SK-N-SH (cell line): ENCODE results near the gene AUTS2. TPM values are rescaled to one million over a fixed set of nuclear protein-coding genes. Genes with fewer than 3 reads are reported as not detected.

ENCODE experiments used
- CTCF ChIA-PET: fragments of 300-600, 350-600 bp; formaldehyde crosslinking; extraction: SDS; loops from one replicate; lab custom pipeline; 2021; lab: Yijun Ruan, JAX
- POLR2A ChIA-PET: fragments of 350-600 bp; sonication (Branson Sonifier 250); formaldehyde crosslinking; extraction: SDS; loops from one replicate; lab custom pipeline; 2020; ENCODE audit warnings: antibody characterized with exemption, inconsistent platforms; lab: Yijun Ruan, JAX
- DNase-seq: peaks from one replicate; pipeline ENCODE4 v3.0.0; 2012
- H2AFZ ChIP-seq: fragments of 200-600 bp; sonication (generic); 2 replicates; pipeline ENCODE4 v1.8.1; 2016; ENCODE audit warnings: antibody characterized with exemption, mild to moderate bottlenecking, low read depth
- H3F3A ChIP-seq: fragments of 200-600 bp; sonication (generic); replicated peaks from 2 replicates; pipeline ENCODE3; 2016; ENCODE audit warnings: antibody characterized with exemption, mild to moderate bottlenecking; ENCODE audit not compliant: insufficient read depth
- H3K27ac ChIP-seq, 2 experiments: fragments of 200-500 bp in 1 of 2; fragments of 200-600 bp in 1 of 2; sonication (Bioruptor generic) in 1 of 2; sonication (generic), shearing (Covaris generic) in 1 of 2; 2 replicates each; pipeline versions ENCODE4 v1.5.1 to v1.6.1; 2014 to 2016; ENCODE audit warnings: low read depth in 2 of 2, inconsistent platforms in 1 of 2, low read length in 1 of 2, mild to moderate bottlenecking in 1 of 2, mixed read lengths in 1 of 2
- H3K27me3 ChIP-seq: fragments of 200-600 bp; sonication (generic), shearing (Covaris generic); 2 replicates; pipeline ENCODE4 v1.6.1; 2016; ENCODE audit warnings: mixed run types; ENCODE audit not compliant: insufficient read depth
- H3K36me3 ChIP-seq, 2 experiments: fragments of 200-500 bp in 1 of 2; fragments of 200-600 bp in 1 of 2; sonication (Bioruptor generic) in 1 of 2; sonication (generic) in 1 of 2; replicated peaks in 1 of 2; 2 replicates each; pipeline versions ENCODE3 to v1.5.1; 2014 to 2016; ENCODE audit warnings: low read length in 1 of 2, mild to moderate bottlenecking in 1 of 2; ENCODE audit not compliant: insufficient read depth in 2 of 2, control insufficient read depth in 1 of 2
- H3K4me1 ChIP-seq, 2 experiments: fragments of 200-500 bp in 1 of 2; fragments of 200-600 bp in 1 of 2; sonication (Bioruptor generic) in 1 of 2; sonication (generic), shearing (Covaris generic) in 1 of 2; 2 replicates each; pipeline versions ENCODE4 v1.5.1 to v1.6.1; 2014 to 2016; ENCODE audit warnings: low read depth in 1 of 2, low read length in 1 of 2, mixed run types in 1 of 2; ENCODE audit not compliant: insufficient read depth in 2 of 2, control insufficient read depth in 1 of 2
- H3K4me2 ChIP-seq: fragments of 200-600 bp; sonication (generic), shearing (Covaris generic); 2 replicates; pipeline ENCODE4 v1.6.1; 2017; ENCODE audit warnings: mixed run types
- H3K4me3 ChIP-seq, 2 experiments: fragments of 200-500 bp in 1 of 2; fragments of 200-600 bp in 1 of 2; sonication (Bioruptor generic) in 1 of 2; sonication (generic), shearing (Covaris generic) in 1 of 2; 2 replicates each; pipeline versions ENCODE4 v1.5.1 to v1.8.1; 2014 to 2016; ENCODE audit warnings: low read depth in 2 of 2, inconsistent platforms in 1 of 2, low read length in 1 of 2, mild to moderate bottlenecking in 1 of 2, mixed read lengths in 1 of 2, moderate library complexity in 1 of 2
- H3K79me2 ChIP-seq: fragments of 200-600 bp; sonication (generic); 2 replicates; pipeline ENCODE4 v1.8.1; 2017; ENCODE audit warnings: mild to moderate bottlenecking; ENCODE audit not compliant: insufficient read depth
- H3K9ac ChIP-seq: fragments of 200-600 bp; sonication (generic); 2 replicates; pipeline ENCODE4 v1.6.1; 2017; ENCODE audit warnings: mixed run types
- H3K9me2 ChIP-seq: fragments of 200-600 bp; sonication (generic); 2 replicates; pipeline ENCODE4 v1.6.1; 2017; ENCODE audit warnings: mixed run types
- H3K9me3 ChIP-seq: fragments of 200-600 bp; sonication (generic); 2 replicates; pipeline ENCODE4 v1.6.1; 2017; ENCODE audit warnings: mixed run types, mild to moderate bottlenecking, moderate library complexity
- H4K20me1 ChIP-seq: fragments of 200-600 bp; sonication (generic); 2 replicates; pipeline ENCODE4 v1.6.1; 2017; ENCODE audit warnings: mild to moderate bottlenecking, mixed run types; ENCODE audit not compliant: insufficient read depth
- ELF1 ChIP-seq: IDR thresholded peaks from 2 replicates; pipeline ENCODE4 v1.4.0; 2012
- EP300 ChIP-seq, 2 experiments: IDR thresholded peaks; 2 replicates each; pipeline versions ENCODE4 v1.4.0 to v1.6.1; 2012; ENCODE audit warnings: borderline replicate concordance in 1 of 2, low read depth in 1 of 2, low read length in 1 of 2
- EZH2phosphoT487 ChIP-seq: fragments of 200-600 bp; sonication (generic); IDR thresholded peaks from 2 replicates; pipeline ENCODE4 v1.6.1; 2017; ENCODE audit warnings: low read depth, mixed run types, mild to moderate bottlenecking, antibody characterized with exemption, moderate library complexity, borderline replicate concordance
- FOSL2 ChIP-seq: IDR thresholded peaks from 2 replicates; pipeline ENCODE4 v1.4.0; 2012; ENCODE audit warnings: low read depth, mild to moderate bottlenecking, moderate library complexity, borderline replicate concordance
- FOXJ3 ChIP-seq: sonication (generic); formaldehyde crosslinking; IDR thresholded peaks from 2 replicates; pipeline ENCODE4 v1.5.1; 2020; ENCODE audit warnings: mild to moderate bottlenecking, missing genetic modification reagents
- FOXM1 ChIP-seq: IDR thresholded peaks from 2 replicates; pipeline ENCODE4 v1.4.0; 2012; ENCODE audit warnings: low read depth, mild to moderate bottlenecking
- IRF3 ChIP-seq: fragments of 150-350 bp; IDR thresholded peaks from 2 replicates; pipeline ENCODE4 v1.6.1; 2016; ENCODE audit warnings: mild to moderate bottlenecking, low read depth, low read length
- JUND ChIP-seq: IDR thresholded peaks from 2 replicates; pipeline ENCODE4 v1.4.0; 2012
- MAX ChIP-seq: IDR thresholded peaks from 2 replicates; pipeline ENCODE4 v1.4.0; 2012; ENCODE audit warnings: low read depth
- MXI1 ChIP-seq: IDR thresholded peaks from 2 replicates; pipeline ENCODE4 v1.6.1; 2012; ENCODE audit warnings: mild to moderate bottlenecking, low read depth, low read length, improper control_type of control experiment
- PBX3 ChIP-seq: IDR thresholded peaks from 2 replicates; pipeline ENCODE4; 2012
- TAF1 ChIP-seq: IDR thresholded peaks from 2 replicates; pipeline ENCODE4 v1.6.1; 2012; ENCODE audit warnings: low read depth, mild to moderate bottlenecking, low read length, moderate library complexity, borderline replicate concordance
- USF1 ChIP-seq: IDR thresholded peaks from 2 replicates; pipeline ENCODE4 v1.4.0; 2012; ENCODE audit warnings: low read depth, borderline replicate concordance
- ZBTB33 ChIP-seq: IDR thresholded peaks from 2 replicates; pipeline ENCODE4 v1.4.0; 2012; ENCODE audit warnings: low read depth, borderline replicate concordance
- WGBS: methylation state at CpG from one replicate; pipeline ENCODE4 v1.1.6; 2017; ENCODE audit warnings: low lambda C conversion rate; 5-methylcytosine and 5-hydroxymethylcytosine counted together
- polyA plus RNA-seq, 3 experiments: library from polyadenylated mRNA; depleted of rRNA; stranded (reverse); fragments of >200 nt; gene quantifications; 2 replicates each; pipeline ENCODE4 v1.2.3, GENCODE V29; 2012

The AUTS2 gene
- polyA plus RNA-seq, 1 of the 3 experiments (the other 2 are of a cell fraction), result 15.6 TPM

GRCh38 chr7:69717221-69717620, 118.9 kb downstream of the AUTS2 start:
- no peak overlapping the region for H3K9ac ChIP-seq
- H3K79me2 ChIP-seq, result peaks cover 13% of the 10 kb centered on the region; the same call in 1 of the 2 replicates
- no peaks in the 10 kb centered on the region for H3F3A ChIP-seq
- peaks cover 41% of the 10 kb centered on the region; the same call in 1 of the 2 replicates for H4K20me1 ChIP-seq
- POLR2A ChIA-PET, result no interaction called here
- H2AFZ ChIP-seq, result no peak overlapping the region
- H3K4me3 ChIP-seq, result no peak overlapping the region
- TF ChIP-seq FOXM1, result no peak
- TF ChIP-seq EZH2phosphoT487, result no peak
- no peak for TF ChIP-seq IRF3
- no peak for TF ChIP-seq ELF1
- TF ChIP-seq MAX, result no peak
- TF ChIP-seq USF1, result no peak
- TF ChIP-seq EP300 (IDR thresholded peaks at IDR 0.05; ENCODE audit: borderline replicate concordance in 1 of 2, low read depth in 1 of 2, low read length in 1 of 2), result no peak
- no peak for TF ChIP-seq MXI1
- no peak for TF ChIP-seq PBX3
- no peak for TF ChIP-seq ZBTB33
- TF ChIP-seq FOXJ3 (CRISPR knock-in tag), result no peak
- no peak for TF ChIP-seq FOSL2
- TF ChIP-seq TAF1, result no peak
- no peak for TF ChIP-seq JUND
- H3K4me1 ChIP-seq, result peaks cover 0 to 3% of the 10 kb centered on the region in 2 experiments; a peak in 1 of 4 replicates
- CTCF ChIA-PET, result interaction anchor here (0.7 to 1.0 kb wide), 2 partner anchors 26 to 238 kb away, joined by 3 read pairs; no protein-coding TSS in a partner anchor
- 75% methylated on average over 2 of the region's 2 CpGs for WGBS
- DNase-seq, result no peak
- H3K9me3 ChIP-seq, result no peaks in the 10 kb centered on the region
- no peak overlapping the region for H3K27ac ChIP-seq
- no peaks in the 10 kb centered on the region for H3K27me3 ChIP-seq
- no peaks in the 10 kb centered on the region for H3K36me3 ChIP-seq
- no peak overlapping the region for H3K4me2 ChIP-seq
- no peaks in the 10 kb centered on the region for H3K9me2 ChIP-seq
